SU-DHL-6 (cell line): ENCODE data around the gene GATA1.

Experiments used
- CTCF ChIP-seq: fragments of 200-600 bp; sonication (generic); IDR thresholded peaks from one replicate; pipeline ENCODE4 v1.5.1; 2017; ENCODE audit warnings: antibody characterized with exemption, mild to moderate bottlenecking, low read length, moderate library complexity; ENCODE audit not compliant: insufficient read depth, poor library complexity, severe bottlenecking
- EZH2phosphoT487 ChIP-seq: fragments of 200-600 bp; sonication (generic), shearing (Covaris generic); conservative IDR thresholded peaks from 2 replicates; pipeline ENCODE4 v1.6.1; 2018; ENCODE audit warnings: mild to moderate bottlenecking, antibody characterized with exemption, low read length, moderate library complexity, mixed read lengths

DNA sequence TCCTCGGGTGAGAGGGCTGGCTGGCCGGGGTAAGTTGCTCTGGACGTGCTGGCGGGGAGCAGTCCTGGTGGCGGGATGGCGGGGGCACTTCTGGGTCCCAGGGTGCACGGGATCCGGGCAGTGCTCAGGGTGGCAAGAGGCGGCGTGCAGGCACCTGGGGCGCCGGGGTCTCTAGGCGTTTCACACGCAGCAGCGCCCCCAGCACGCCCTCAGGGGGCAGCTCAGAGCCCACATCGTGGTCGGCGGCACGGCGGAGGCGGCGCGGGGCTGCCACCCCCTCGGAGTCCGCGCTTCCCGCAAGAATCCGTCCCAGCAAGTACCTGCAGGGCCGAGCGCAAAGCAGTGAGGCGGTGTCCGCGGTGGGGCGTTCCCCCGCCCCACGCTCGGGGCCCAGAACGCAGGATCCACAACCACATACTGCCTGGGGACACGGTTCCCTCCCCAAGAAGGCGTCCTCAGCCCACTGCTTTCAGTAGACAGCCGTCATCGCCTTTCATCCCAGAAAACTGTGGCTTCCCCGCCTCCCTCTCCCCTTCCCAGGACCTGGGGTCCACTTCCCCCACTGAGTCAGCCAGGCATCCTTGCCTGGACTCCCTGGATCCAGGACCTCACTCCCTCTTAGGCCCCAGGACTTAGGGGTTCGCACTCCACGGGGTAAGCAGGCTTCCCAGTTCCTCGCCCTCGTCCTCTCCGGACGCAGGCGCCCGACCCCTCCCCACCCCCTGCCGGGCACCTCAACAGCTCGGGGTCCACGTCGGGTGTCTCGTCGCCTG lies 44.9 kb downstream of the GATA1 start:
- TF ChIP-seq CTCF (no peak), EZH2phosphoT487 (no peak)
